Measurements from ENCODE around the gene TM4SF5. TPM values are rescaled to one million over a fixed set of nuclear protein-coding genes. Genes with fewer than 3 reads are reported as not detected.

Gene TM4SF5
- total RNA-seq, 1 donor from 2014 or later = not detected

- H3K4me3 Mint-ChIP-seq = peak within 1 kb of the TSS; percentile 83
These were observed 32.3 kb upstream of the TM4SF5 start, which contains the start of the genes CXCL16 and ZMYND15 for GRCh38 chr17:4739122-4740024. Gene CXCL16, minus strand, starts transcription at chr17:4739928. Its CDS starts 589 bp downstream, at chr17:4739339. Gene ZMYND15, plus strand, starts transcription at chr17:4739833. Its CDS starts 716 bp downstream, at chr17:4740549.

GRCh38 chr17:4740025-4740351 is 31.7 kb upstream of the TM4SF5 start:
- Mint-ChIP-seq H3K9me3 (no peaks in the 10 kb centered on the region), H3K27me3 (peaks cover 2% of the 10 kb centered on the region), H3K4me1 (peaks cover 28% of the 10 kb centered on the region), H3K4me3 (peak overlapping the region; percentile 75), H3K36me3 (ENCODE audit: low read depth) (peaks cover 3% of the 10 kb centered on the region), H3K27ac (peak overlapping the region; percentile 59)
- intact Hi-C loops (cut with micrococcal nuclease) = no loop called here
- ChIA-PET POLR2A (interaction anchor here (1.3 kb wide), 1 partner anchor 50 kb away, joined by 3 read pairs; no protein-coding TSS in a partner anchor), CTCF (no interaction called here)
- TF ChIP-seq CTCF (IDR thresholded peaks at IDR 0.05) = no peak
- DNase-seq = no peak
- ATAC-seq (ENCODE audit: low read depth) = no peak

More at GRCh38 chr17:4739122-4740024, 32.3 kb upstream of the TM4SF5 start, which contains the start of the genes CXCL16 and ZMYND15:
- H3K36me3 Mint-ChIP-seq (ENCODE audit: low read depth) = peaks cover 3% of the 10 kb centered on the region
- no peaks in the 10 kb centered on the region for H3K27me3 Mint-ChIP-seq
- CTCF ChIA-PET = interaction anchor here (1.4 kb wide), 1 partner anchor 50 kb away, joined by 10 read pairs; the partner anchor contains the start of gene GLTPD2
- TF ChIP-seq CTCF (IDR thresholded peaks at IDR 0.05) = no peak
- intact Hi-C loops (cut with micrococcal nuclease) = no loop called here
- ATAC-seq (ENCODE audit: low read depth) (peak; percentile 87), DNase-seq (peak; percentile 76)
- H3K27ac Mint-ChIP-seq = peak within 1 kb of the TSS; percentile 76
- H3K9me3 Mint-ChIP-seq = no peaks in the 10 kb centered on the region
- peaks cover 34% of the 10 kb centered on the region for H3K4me1 Mint-ChIP-seq
- POLR2A ChIA-PET = interaction anchor here (1.3 kb wide), 1 partner anchor 51 kb away, joined by 3 read pairs; no protein-coding TSS in a partner anchor

- no peak for DNase-seq
- Mint-ChIP-seq H3K9me3 (no peaks in the 10 kb centered on the region), H3K4me3 (peak overlapping the region; percentile 75), H3K27me3 (peaks cover 6% of the 10 kb centered on the region), H3K27ac (no peak overlapping the region), H3K4me1 (peaks cover 24% of the 10 kb centered on the region), H3K36me3 (ENCODE audit: low read depth) (no peaks in the 10 kb centered on the region)
- intact Hi-C loops (cut with micrococcal nuclease) = no loop called here
- ChIA-PET CTCF (no interaction called here), POLR2A (no interaction called here)
- no peak for TF ChIP-seq CTCF (IDR thresholded peaks at IDR 0.05)
- ATAC-seq (ENCODE audit: low read depth) = no peak
These were observed 31.1 kb upstream of the TM4SF5 start for GRCh38 chr17:4740584-4740983.

GRCh38 chr17:4741544-4741943 is 30.1 kb upstream of the TM4SF5 start:
- Mint-ChIP-seq H3K4me3 (no peak overlapping the region), H3K4me1 (peaks cover 18% of the 10 kb centered on the region), H3K36me3 (ENCODE audit: low read depth) (no peaks in the 10 kb centered on the region), H3K9me3 (no peaks in the 10 kb centered on the region), H3K27me3 (peaks cover 9% of the 10 kb centered on the region), H3K27ac (peak overlapping the region; percentile 39)
- POLR2A ChIA-PET = interaction anchor here (0.9 kb wide), 1 partner anchor 49 kb away, joined by 3 read pairs; no protein-coding TSS in a partner anchor
- intact Hi-C loops (cut with micrococcal nuclease) = no loop called here
- CTCF ChIA-PET = no interaction called here
- no peak for TF ChIP-seq CTCF (IDR thresholded peaks at IDR 0.05)
- DNase-seq = no peak
- ATAC-seq (ENCODE audit: low read depth) = no peak

GRCh38 chr17:4742133-4742532 is 29.6 kb upstream of the TM4SF5 start:
- ChIA-PET CTCF (no interaction called here), POLR2A (interaction anchor here (0.9 kb wide), 1 partner anchor 48 kb away, joined by 3 read pairs; no protein-coding TSS in a partner anchor)
- Mint-ChIP-seq H3K27me3 (peaks cover 11% of the 10 kb centered on the region), H3K4me3 (no peak overlapping the region), H3K27ac (no peak overlapping the region), H3K36me3 (ENCODE audit: low read depth) (no peaks in the 10 kb centered on the region), H3K9me3 (no peaks in the 10 kb centered on the region), H3K4me1 (peaks cover 18% of the 10 kb centered on the region)
- TF ChIP-seq CTCF (IDR thresholded peaks at IDR 0.05) = no peak
- ATAC-seq (ENCODE audit: low read depth) (no peak), DNase-seq (no peak)
- intact Hi-C loops (cut with micrococcal nuclease) = no loop called here
